K562 (cell line): ENCODE results near the gene HDAC2. TPM values are rescaled to one million over a fixed set of nuclear protein-coding genes. Genes with fewer than 3 reads are reported as not detected.

Experiments
- ATAC-seq: fragments of 200-7000 bp; cut with Tn5 transposase; 3 replicates; pipeline ENCODE4 v1.9.1; 2020; ENCODE audit warnings: moderate library complexity
- BruUV-seq: library from RNA; stranded (reverse); fragments of 400-500 nt; replicated peaks from 2 replicates; lab custom pipeline; 2021; lab: Mats Ljungman, UMichigan
- CTCF ChIA-PET: fragments of 300-600 bp; formaldehyde crosslinking; extraction: SDS; loops from one replicate; lab custom pipeline; 2021; ENCODE audit warnings: low intra/inter-chr PET ratio; lab: Yijun Ruan, JAX
- POLR2A ChIA-PET: fragments of 300-600, 350-650 bp; sonication (Branson Sonifier 250); formaldehyde crosslinking; extraction: SDS; loops from one replicate; lab custom pipeline; 2021; ENCODE audit warnings: antibody characterized with exemption, inconsistent platforms; lab: Yijun Ruan, JAX
- DNase-seq, 4 experiments: peaks; one replicate each; pipeline versions ENCODE4 v3.0.0 to v3.0.0-alpha.2; 2011 to 2018; ENCODE audit warnings: low spot score in 3 of 4, mixed read lengths in 3 of 4; ENCODE audit errors: extremely low read depth in 1 of 4
- FAIRE-seq: peaks from 2 replicates; lab custom pipeline; 2011; peaks lifted over from hg19 to GRCh38; lab: Jason Lieb, UNC
- H2AFZ ChIP-seq: 2 replicates; pipeline ENCODE4 v1.6.0; 2011; ENCODE audit warnings: low read depth, low read length, control low read depth, inconsistent platforms
- H3K27ac ChIP-seq: fragments of 200-600 bp; 3 replicates; pipeline ENCODE4 v1.8.0; 2011; ENCODE audit warnings: low read depth, mild to moderate bottlenecking, control low read depth, inconsistent platforms, low read length, moderate library complexity, mixed read lengths; ENCODE audit errors: extremely low read depth
- H3K27me3 ChIP-seq, 2 experiments: fragments of 300-600 bp in 1 of 2; 2 replicates in 1 of 2; 3 replicates in 1 of 2; pipeline versions ENCODE4 v1.6.0 to v1.8.0; 2011; ENCODE audit warnings: inconsistent platforms in 2 of 2, low read length in 2 of 2, mild to moderate bottlenecking in 1 of 2, mixed read lengths in 1 of 2, moderate library complexity in 1 of 2; ENCODE audit not compliant: control insufficient read depth in 2 of 2, insufficient read depth in 2 of 2
- H3K36me3 ChIP-seq: fragments of 300-600 bp; 3 replicates; pipeline ENCODE4 v1.8.0; 2011; ENCODE audit warnings: mild to moderate bottlenecking, low read length, inconsistent platforms; ENCODE audit not compliant: control insufficient read depth, insufficient read depth
- H3K4me1 ChIP-seq, 2 experiments: fragments of 200-600 bp in 1 of 2; replicated peaks in 1 of 2; 2 replicates in 1 of 2; 3 replicates in 1 of 2; pipeline versions ENCODE4 v1.5.1 to v1.8.0; 2011; ENCODE audit warnings: inconsistent platforms in 2 of 2, low read length in 2 of 2, mild to moderate bottlenecking in 1 of 2, mixed read lengths in 1 of 2, moderate library complexity in 1 of 2; ENCODE audit not compliant: control insufficient read depth in 2 of 2, insufficient read depth in 2 of 2
- H3K4me2 ChIP-seq: 2 replicates; pipeline ENCODE4 v1.6.1; 2011; ENCODE audit warnings: low read length, control low read depth, inconsistent platforms, mixed read lengths; ENCODE audit not compliant: insufficient read depth
- H3K4me3 ChIP-seq: fragments of 200-600 bp; sonication (generic), shearing (Covaris generic); 2 replicates; pipeline ENCODE4 v1.5.1; 2016; ENCODE audit warnings: control low read depth, inconsistent platforms
- H3K79me2 ChIP-seq: fragments of 200-600 bp; 3 replicates; pipeline ENCODE4 v1.8.0; 2011; ENCODE audit warnings: low read length, inconsistent platforms; ENCODE audit not compliant: control insufficient read depth, insufficient read depth
- H3K9ac ChIP-seq, 2 experiments: 2 replicates each; pipeline versions ENCODE4 v1.6.0 to v1.6.1; 2011; ENCODE audit warnings: low read depth in 2 of 2, low read length in 2 of 2, control low read depth in 1 of 2, inconsistent platforms in 1 of 2, mild to moderate bottlenecking in 1 of 2, mixed read lengths in 1 of 2; ENCODE audit not compliant: insufficient read depth in 1 of 2
- H3K9me1 ChIP-seq: one replicate; pipeline ENCODE4 v1.6.0; 2011; ENCODE audit warnings: inconsistent platforms, mild to moderate bottlenecking, low read length, moderate library complexity; ENCODE audit not compliant: control insufficient read depth, insufficient read depth
- H3K9me3 ChIP-seq: replicated peaks from 2 replicates; pipeline ENCODE4 v1.5.1; 2011; ENCODE audit warnings: low read depth, low read length, inconsistent platforms; ENCODE audit not compliant: control insufficient read depth, insufficient read depth
- H4K20me1 ChIP-seq: replicated peaks from 2 replicates; pipeline ENCODE4 v1.6.1; 2011; ENCODE audit warnings: low read length, inconsistent platforms, mixed read lengths; ENCODE audit not compliant: control insufficient read depth, insufficient read depth
- ARID1B ChIP-seq: fragments of 450-650 bp; IDR thresholded peaks from 2 replicates; pipeline ENCODE4 v1.6.1; 2016; ENCODE audit warnings: antibody characterized with exemption, mild to moderate bottlenecking, inconsistent platforms
- BCLAF1 ChIP-seq, 2 experiments: fragments of 450-650 bp in 1 of 2; IDR thresholded peaks; 2 replicates each; pipeline ENCODE4 v1.6.1; 2011 to 2017; ENCODE audit warnings: low read depth in 2 of 2, antibody characterized with exemption in 1 of 2, borderline replicate concordance in 1 of 2, low read length in 1 of 2, mild to moderate bottlenecking in 1 of 2, mixed read lengths in 1 of 2; ENCODE audit not compliant: control insufficient read depth in 1 of 2
- CREB5 ChIP-seq: fragments of 250-450 bp; sonication (Bioruptor Pico); IDR thresholded peaks from 2 replicates; pipeline ENCODE4 v1.5.0; 2020; ENCODE audit warnings: mild to moderate bottlenecking
- EGR1 ChIP-seq: fragments of 450-650 bp; conservative IDR thresholded peaks from 2 replicates; pipeline ENCODE4 v1.6.1; 2017; ENCODE audit warnings: mild to moderate bottlenecking
- SNAPC5 ChIP-seq: fragments of 250-450 bp; sonication (Bioruptor Pico); IDR thresholded peaks from 2 replicates; pipeline ENCODE4 v1.8.0; 2021; ENCODE audit warnings: moderate library complexity, mild to moderate bottlenecking, inconsistent platforms
- WGBS: fragments of 100-300 bp; shearing (Covaris generic); methylation state at CpG from one replicate; pipeline ENCODE4 v1.1.6; 2016; ENCODE audit warnings: low coverage, mixed read lengths; ENCODE audit not compliant: insufficient coverage; ENCODE audit errors: missing lambda C conversion rate; 5-methylcytosine and 5-hydroxymethylcytosine counted together
- in situ Hi-C: fragments of 300-500 bp; cut with MboI; formaldehyde crosslinking; loops from 4 replicates; pipeline ENCODE4 v1.15.0; 2018; ENCODE audit warnings: inconsistent platforms, mixed read lengths
- intact Hi-C: fragments of 100-400 bp; cut with micrococcal nuclease; formaldehyde crosslinking; loops from 2 replicates; pipeline ENCODE4 v1.14.2; 2022
- polyA plus RNA-seq, 8 experiments: library from polyadenylated mRNA; depleted of rRNA in 4 of 8; stranded (reverse) in 5 of 8; unstranded in 3 of 8; fragments of >200 nt; fragmentation: Nextera tagmentation in 2 of 8; fragmentation: Illumina TruSeq in 1 of 8; extraction: Ambion mirVana in 2 of 8; extraction: Trizol in 1 of 8; gene quantifications; 2 replicates each; pipeline versions ENCODE4 v1.2.1 to v1.2.3, GENCODE V29; 2011 to 2014; ENCODE audit warnings: inconsistent platforms in 1 of 8, missing spikeins in 1 of 8
- total RNA-seq, 7 experiments: library from RNA; depleted of rRNA in 6 of 7; stranded (reverse); fragments of >200 nt in 6 of 7; fragmentation: Illumina TruSeq in 2 of 7; extraction: Trizol in 2 of 7; gene quantifications; 2 replicates each; pipeline versions ENCODE4 v1.2.1 to v1.2.3, GENCODE V29; 2011 to 2021; ENCODE audit warnings: low replicate concordance in 1 of 7

Gene HDAC2
- total and polyA plus RNA-seq, 9 of the 15 experiments (the other 6 are each of a cell fraction or from before 2014, with no cell fraction given): 67.0 to 277 (median 151) TPM

GRCh38 chr6:113954653-113955052 is 16.3 kb downstream of the HDAC2 start:
- Histone ChIP-seq H3K9me3 (no peaks in the 10 kb centered on the region), H3K27ac (no peak overlapping the region), H3K36me3 (peaks cover 86% of the 10 kb centered on the region), H3K9ac (no peak overlapping the region), H3K79me2 (peaks cover 45% of the 10 kb centered on the region), H4K20me1 (no peaks in the 10 kb centered on the region), H3K9me1 (no peaks in the 10 kb centered on the region), H3K27me3 (no peaks in the 10 kb centered on the region), H3K4me3 (no peak overlapping the region), H3K4me1 (no peaks in the 10 kb centered on the region; a peak in 1 of 5 replicates), H3K4me2 (no peak overlapping the region), H2AFZ (no peak overlapping the region)
- TF ChIP-seq EGR1: no peak
- no peak for TF ChIP-seq CREB5 (CRISPR knock-in tag)
- TF ChIP-seq SNAPC5: no peak
- TF ChIP-seq BCLAF1 (IDR thresholded peaks at IDR 0.05; ENCODE audit: borderline replicate concordance in 1 of 2, control insufficient read depth in 1 of 2, low read depth in 2 of 2, low read length in 1 of 2): no peak
- peak; percentile 18; the same call in 1 of the 2 replicates for TF ChIP-seq ARID1B
- DNase-seq: no peak
- CTCF ChIA-PET: no interaction called here
- ATAC-seq: no peak
- intact Hi-C loops: no loop called here
- WGBS: 62% methylated on average over 1 of the region's 1 CpG
- in situ Hi-C loops: no loop called here
- POLR2A ChIA-PET: no interaction called here
- no peak for FAIRE-seq
- no TSS peak for BruUV-seq
